Upper lobe of left lung (tissue), 6 donors: Measurements from ENCODE around the gene OPRL1. TPM values are rescaled to one million over a fixed set of nuclear protein-coding genes. Genes with fewer than 3 reads are reported as not detected.

Source experiments
- ATAC-seq, 2 donors: fragments of 200-7000 bp; cut with Tn5 transposase; one replicate each; pipeline ENCODE4 v1.9.1; 2022; ENCODE audit warnings: mild to moderate bottlenecking in 2 of 2, moderate library complexity in 2 of 2; ENCODE audit not compliant: low FRiP score in 2 of 2
- DNase-seq, 2 donors: peaks; one replicate each; pipeline ENCODE4 v3.0.0-alpha.2; 2019 to 2020
- H3K27ac ChIP-seq, 4 donors: fragments of 200-600 bp; sonication (generic); one replicate each; pipeline ENCODE4 v1.5.1; 2016 to 2019
- H3K27me3 ChIP-seq, 4 donors: fragments of 200-600 bp; sonication (generic); one replicate each; pipeline ENCODE4 v1.5.1; 2017 to 2019
- H3K36me3 ChIP-seq, 4 donors: fragments of 200-600 bp; sonication (generic); one replicate each; pipeline ENCODE4 v1.5.1; 2016 to 2019
- H3K4me1 ChIP-seq, 4 donors: fragments of 200-600 bp; sonication (generic); one replicate each; pipeline ENCODE4 v1.5.1; 2018 to 2019
- H3K4me3 ChIP-seq, 4 donors: fragments of 200-600 bp; sonication (generic); one replicate each; pipeline ENCODE4 v1.5.1; 2017 to 2019; ENCODE audit warnings: mild to moderate bottlenecking in 2 of 4, moderate library complexity in 1 of 4
- H3K9me3 ChIP-seq, 4 donors: fragments of 200-600 bp; sonication (generic); one replicate each; pipeline ENCODE4 v1.5.1; 2018 to 2019
- EP300 ChIP-seq, 4 donors: sonication (generic); formaldehyde crosslinking; IDR thresholded peaks; one replicate each; pipeline ENCODE4 v1.5.1; 2017; ENCODE audit warnings: antibody characterized with exemption in 4 of 4, control low read depth in 2 of 4
- POLR2A ChIP-seq, 4 donors: fragments of 450-650 bp; IDR thresholded peaks; one replicate each; pipeline ENCODE4 v1.5.1; 2016 to 2017; ENCODE audit warnings: antibody characterized with exemption in 4 of 4, mild to moderate bottlenecking in 2 of 4
- POLR2AphosphoS5 ChIP-seq, 2 donors: sonication (generic); formaldehyde crosslinking; IDR thresholded peaks; one replicate each; pipeline ENCODE4 v1.5.1; 2017; ENCODE audit warnings: antibody characterized with exemption in 2 of 2
- WGBS, 2 donors: methylation state at CpG; one replicate each; pipeline ENCODE4 v1.1.5; 2017 to 2018; 5-methylcytosine and 5-hydroxymethylcytosine counted together
- total RNA-seq, 6 donors: library from RNA; depleted of rRNA in 4 of 6; stranded (reverse); fragments of >200 nt in 4 of 6; gene quantifications; one replicate each; pipeline versions ENCODE4 v1.1.0 to v1.2.1, GENCODE V29; 2016 to 2021
- TF ChIP-seq, protein P1 (sequence below), 6 experiments: fragments of 450-650 bp in 4 of 6; fragments of 200-600 bp in 2 of 6; sonication (generic) in 2 of 6; IDR thresholded peaks; one replicate each; pipeline ENCODE4 v1.5.1; 2016 to 2019; ENCODE audit warnings: antibody characterized with exemption in 6 of 6
- donor health status: DM: no; HTN: no; CAD: no; lungs with moderate emphysema.
- donor health status: DM: no; HTN: yes; CAD: no; lungs with severe emphysema.

Gene OPRL1
- total RNA-seq, 6 donors from 2014 or later = 1.7 to 3.1 (median 2.6) TPM

DNA sequence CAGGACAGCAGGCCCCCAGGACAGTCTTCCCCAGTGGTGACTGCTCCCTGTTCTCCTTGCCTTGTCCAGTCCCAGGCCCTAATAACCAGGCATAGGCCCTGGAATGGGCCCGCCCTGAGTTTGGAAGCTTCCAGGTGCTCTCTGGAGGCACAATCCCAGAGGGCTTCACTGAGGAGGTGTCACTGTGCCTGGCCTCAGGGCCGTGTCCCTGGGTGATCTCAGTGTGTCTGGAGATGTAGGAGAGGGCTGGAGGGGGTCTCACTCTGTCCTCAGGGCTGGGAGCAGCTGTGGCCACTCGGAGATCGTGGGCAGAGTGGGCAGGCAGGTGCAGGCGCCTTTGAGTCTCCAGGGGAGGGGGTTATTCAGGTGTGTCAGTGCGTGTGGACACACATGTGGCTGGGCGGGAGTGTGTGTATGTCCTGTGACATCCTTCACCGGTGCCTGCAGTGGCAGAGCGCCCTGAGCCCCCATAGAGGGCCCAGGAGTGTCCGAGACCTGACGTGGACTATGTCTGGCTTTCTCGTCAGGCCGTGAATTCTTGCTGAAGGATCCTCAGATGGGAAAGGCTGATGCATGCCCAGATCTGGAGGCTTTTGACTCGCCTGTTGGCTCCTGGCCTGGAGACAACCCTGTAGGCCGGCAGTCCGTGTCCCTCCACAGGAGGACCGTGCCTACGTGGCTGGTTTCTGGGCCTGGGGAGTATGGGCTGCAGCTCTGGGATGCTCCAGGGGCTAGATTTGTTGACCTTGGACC is 33.0 kb downstream of the OPRL1 start:
- ATAC-seq = no peak
- Histone ChIP-seq H3K27me3 (no peaks in the 10 kb centered on the region), H3K4me1 (no peaks in the 10 kb centered on the region), H3K27ac (no peak overlapping the region), H3K9me3 (no peaks in the 10 kb centered on the region), H3K4me3 (no peak overlapping the region), H3K36me3 (no peaks in the 10 kb centered on the region)
- 85 to 86% methylated on average over 1 to 18 of the region's 18 CpGs for WGBS, 2 donors
- TF ChIP-seq, protein P1, sequence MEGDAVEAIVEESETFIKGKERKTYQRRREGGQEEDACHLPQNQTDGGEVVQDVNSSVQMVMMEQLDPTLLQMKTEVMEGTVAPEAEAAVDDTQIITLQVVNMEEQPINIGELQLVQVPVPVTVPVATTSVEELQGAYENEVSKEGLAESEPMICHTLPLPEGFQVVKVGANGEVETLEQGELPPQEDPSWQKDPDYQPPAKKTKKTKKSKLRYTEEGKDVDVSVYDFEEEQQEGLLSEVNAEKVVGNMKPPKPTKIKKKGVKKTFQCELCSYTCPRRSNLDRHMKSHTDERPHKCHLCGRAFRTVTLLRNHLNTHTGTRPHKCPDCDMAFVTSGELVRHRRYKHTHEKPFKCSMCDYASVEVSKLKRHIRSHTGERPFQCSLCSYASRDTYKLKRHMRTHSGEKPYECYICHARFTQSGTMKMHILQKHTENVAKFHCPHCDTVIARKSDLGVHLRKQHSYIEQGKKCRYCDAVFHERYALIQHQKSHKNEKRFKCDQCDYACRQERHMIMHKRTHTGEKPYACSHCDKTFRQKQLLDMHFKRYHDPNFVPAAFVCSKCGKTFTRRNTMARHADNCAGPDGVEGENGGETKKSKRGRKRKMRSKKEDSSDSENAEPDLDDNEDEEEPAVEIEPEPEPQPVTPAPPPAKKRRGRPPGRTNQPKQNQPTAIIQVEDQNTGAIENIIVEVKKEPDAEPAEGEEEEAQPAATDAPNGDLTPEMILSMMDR (IDR thresholded peaks at IDR 0.05) = no peak
- TF ChIP-seq POLR2A (IDR thresholded peaks at IDR 0.05) = no peak
- TF ChIP-seq EP300 (IDR thresholded peaks at IDR 0.05) = no peak
- no peak for TF ChIP-seq POLR2AphosphoS5 (IDR thresholded peaks at IDR 0.05)
- peak in 1 of 2 donors; percentile 17 for DNase-seq

DNA sequence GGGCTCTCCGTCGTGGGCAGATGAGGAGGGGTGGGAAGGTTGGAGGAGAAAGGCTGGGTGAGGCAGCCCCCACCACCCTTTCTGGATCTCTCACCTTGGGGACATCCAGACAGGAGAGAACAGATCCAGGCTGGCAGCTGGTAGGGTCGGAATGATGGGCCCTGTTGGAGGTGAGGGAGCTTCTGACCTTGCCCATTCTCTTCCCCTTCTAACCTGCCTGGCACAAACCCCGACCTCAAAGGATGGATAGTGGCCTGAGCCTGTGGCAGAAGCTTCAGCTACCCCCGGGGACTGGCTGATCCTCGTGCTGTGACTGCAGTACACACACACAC is 33.5 kb downstream of the OPRL1 start:
- no peaks in the 10 kb centered on the region for H3K27me3 ChIP-seq
- no peaks in the 10 kb centered on the region for H3K9me3 ChIP-seq
- DNase-seq = peak in 1 of 2 donors; percentile 10
- TF ChIP-seq POLR2AphosphoS5 (IDR thresholded peaks at IDR 0.05) (no peak), POLR2A (IDR thresholded peaks at IDR 0.05) (no peak), EP300 (IDR thresholded peaks at IDR 0.05) (no peak)
- TF ChIP-seq, protein P1 (IDR thresholded peaks at IDR 0.05) = no peak
- no peak overlapping the region for H3K4me3 ChIP-seq
- H3K27ac ChIP-seq = no peak overlapping the region
- 63 to 86% methylated on average over 3 to 6 of the region's 6 CpGs for WGBS, 2 donors
- no peak for ATAC-seq
- H3K4me1 ChIP-seq = no peaks in the 10 kb centered on the region
- H3K36me3 ChIP-seq = no peaks in the 10 kb centered on the region

DNA sequence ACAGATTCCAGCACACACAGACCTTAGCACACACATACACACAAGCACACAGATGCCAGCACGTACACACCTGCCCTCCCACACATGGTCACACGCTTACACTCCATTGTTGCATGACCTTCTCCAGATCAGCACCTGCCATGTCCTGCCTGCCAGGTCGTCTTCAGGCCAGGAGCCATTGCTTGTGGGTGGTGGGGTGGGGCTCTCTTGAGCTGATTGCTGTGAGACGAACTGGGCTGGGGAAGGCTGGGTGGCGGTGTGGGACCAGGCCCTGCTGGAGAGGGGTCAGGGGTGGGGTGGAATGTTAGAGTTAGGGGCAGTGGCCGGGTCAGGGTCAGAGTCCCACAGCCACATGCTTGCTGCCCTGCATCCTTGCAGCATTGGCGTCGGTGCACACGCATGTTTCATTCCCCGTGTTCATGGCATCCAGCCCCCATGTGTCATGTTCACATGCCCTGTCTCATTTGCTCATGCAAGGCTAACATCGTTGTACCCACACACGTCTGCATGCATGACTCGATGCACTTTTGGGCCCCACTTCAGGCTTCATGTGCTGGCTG is 34.0 kb downstream of the OPRL1 start:
- Histone ChIP-seq H3K9me3 (no peaks in the 10 kb centered on the region), H3K4me1 (no peaks in the 10 kb centered on the region), H3K4me3 (no peak overlapping the region), H3K27ac (no peak overlapping the region), H3K27me3 (no peaks in the 10 kb centered on the region), H3K36me3 (no peaks in the 10 kb centered on the region)
- DNase-seq (peak in 1 of 2 donors; percentile 10), ATAC-seq (no peak)
- 85 to 89% methylated on average over 10 to 13 of the region's 13 CpGs for WGBS, 2 donors
- TF ChIP-seq EP300 (IDR thresholded peaks at IDR 0.05) (no peak), POLR2AphosphoS5 (IDR thresholded peaks at IDR 0.05) (no peak), POLR2A (IDR thresholded peaks at IDR 0.05) (no peak)
- TF ChIP-seq, protein P1 (IDR thresholded peaks at IDR 0.05) = no peak

DNA sequence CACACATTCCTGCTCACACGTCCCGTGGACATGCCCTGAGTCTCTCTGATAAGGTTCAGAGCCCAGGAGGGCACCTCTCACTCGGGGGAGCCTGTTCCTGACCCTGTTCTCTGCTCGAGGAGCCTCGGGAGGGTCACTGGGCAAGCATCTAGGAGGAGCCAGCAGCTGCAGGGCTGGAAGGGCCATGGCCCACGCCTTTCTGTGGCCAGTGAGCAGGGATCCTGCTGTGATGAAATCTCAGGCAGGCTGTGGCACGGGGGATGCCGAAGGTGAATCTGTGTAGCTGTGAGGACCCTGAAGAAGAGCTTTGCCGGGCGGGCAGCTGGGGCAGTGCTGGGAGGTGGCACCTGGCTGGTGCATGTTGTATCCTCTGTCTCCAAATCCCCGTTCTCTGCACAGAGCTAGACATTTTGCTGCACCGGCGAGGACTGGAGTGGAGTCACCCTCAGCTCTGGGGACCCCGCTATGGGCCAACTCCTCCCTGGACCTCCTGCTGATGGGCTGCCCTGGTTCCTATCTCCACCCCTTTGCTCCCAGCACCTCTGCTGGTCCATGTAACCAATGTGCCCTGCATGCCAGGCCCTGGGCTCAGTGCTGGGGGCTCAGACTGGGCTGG is 34.6 kb downstream of the OPRL1 start:
- Histone ChIP-seq H3K27ac (no peak overlapping the region), H3K4me1 (no peaks in the 10 kb centered on the region), H3K9me3 (no peaks in the 10 kb centered on the region), H3K36me3 (no peaks in the 10 kb centered on the region), H3K4me3 (no peak overlapping the region), H3K27me3 (no peaks in the 10 kb centered on the region)
- 78 to 85% methylated on average over 6 to 14 of the region's 14 CpGs for WGBS, 2 donors
- DNase-seq = no peak
- no peak for TF ChIP-seq POLR2AphosphoS5 (IDR thresholded peaks at IDR 0.05)
- ATAC-seq = no peak

DNA sequence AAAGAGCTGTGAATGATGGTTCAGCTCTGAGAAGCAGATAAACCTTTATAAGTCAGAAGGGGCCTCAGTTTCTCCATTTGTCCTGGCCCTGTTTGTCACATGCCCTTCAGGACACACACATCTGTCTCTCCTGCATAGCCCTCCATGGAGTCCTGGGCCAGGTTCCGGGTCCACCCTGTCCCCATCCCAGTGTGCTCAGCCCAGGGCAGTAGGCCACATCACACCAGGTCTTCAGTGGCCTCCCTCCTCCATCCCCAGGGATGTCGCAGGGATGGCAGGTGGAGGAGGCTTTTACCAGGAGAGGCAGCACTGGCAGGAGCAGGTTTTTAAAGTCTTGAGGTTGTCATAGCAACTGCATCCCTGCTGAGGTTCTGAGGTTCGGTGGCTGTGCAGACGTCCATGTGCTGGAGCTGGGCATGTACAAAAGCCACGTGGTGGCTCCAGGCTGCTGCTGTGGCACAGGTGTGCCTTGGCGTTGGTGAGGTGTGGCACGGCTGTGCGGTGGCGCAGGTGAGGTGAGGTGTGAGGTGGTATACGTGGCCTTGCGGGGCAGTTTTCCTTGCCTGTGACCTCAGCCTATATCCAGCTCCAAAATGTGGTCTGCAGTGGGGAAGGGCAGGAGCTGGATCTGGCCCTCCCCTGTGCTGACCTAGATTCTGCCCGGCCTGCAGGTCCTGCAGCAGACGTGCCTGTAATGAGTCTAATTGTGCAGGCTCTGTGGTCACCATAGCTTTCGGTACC is 35.5 kb downstream of the OPRL1 start:
- TF ChIP-seq POLR2AphosphoS5 (IDR thresholded peaks at IDR 0.05) = no peak
- no peak for TF ChIP-seq EP300 (IDR thresholded peaks at IDR 0.05)
- TF ChIP-seq POLR2A (IDR thresholded peaks at IDR 0.05) = no peak
- TF ChIP-seq, protein P1 (IDR thresholded peaks at IDR 0.05) = no peak
- Histone ChIP-seq H3K36me3 (no peaks in the 10 kb centered on the region), H3K27ac (no peak overlapping the region), H3K9me3 (no peaks in the 10 kb centered on the region), H3K27me3 (no peaks in the 10 kb centered on the region), H3K4me3 (no peak overlapping the region), H3K4me1 (peaks cover 0 to 5% (median 3%) of the 10 kb centered on the region in 4 donors)
- ATAC-seq (no peak), DNase-seq (no peak)
- WGBS, 2 donors = 71 to 81% methylated on average over 6 to 13 of the region's 14 CpGs
